HG03196 (cell line): ENCODE measurements around the gene TMEM135.

ENCODE experiments used
- ATAC-seq: cut with Tn5 transposase; IDR thresholded peaks from one replicate; pipeline ENCODE4 v1.9.1; 2021; ENCODE audit not compliant: unreplicated experiment

TMEM135 gene

DNA sequence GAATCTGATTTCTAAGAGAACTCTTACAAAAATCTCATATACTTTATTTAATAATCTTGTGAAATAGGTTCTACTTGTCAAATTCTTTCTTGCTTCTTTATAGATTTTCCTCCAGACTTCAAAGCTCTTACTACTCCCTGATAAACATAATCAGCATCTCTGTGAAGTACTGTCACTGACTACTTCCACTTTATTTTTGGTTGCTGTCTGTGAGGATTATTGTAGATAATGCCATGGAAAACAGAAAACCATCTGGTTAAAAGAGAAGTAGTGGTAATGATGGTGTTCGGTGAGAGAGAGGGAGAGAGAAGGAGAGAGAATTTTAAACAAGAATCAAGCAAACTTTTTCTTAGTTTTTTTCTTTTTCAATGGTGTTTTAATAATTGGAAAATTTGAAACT, 152.3 kb downstream of the TMEM135 start:
- no peak for ATAC-seq

DNA sequence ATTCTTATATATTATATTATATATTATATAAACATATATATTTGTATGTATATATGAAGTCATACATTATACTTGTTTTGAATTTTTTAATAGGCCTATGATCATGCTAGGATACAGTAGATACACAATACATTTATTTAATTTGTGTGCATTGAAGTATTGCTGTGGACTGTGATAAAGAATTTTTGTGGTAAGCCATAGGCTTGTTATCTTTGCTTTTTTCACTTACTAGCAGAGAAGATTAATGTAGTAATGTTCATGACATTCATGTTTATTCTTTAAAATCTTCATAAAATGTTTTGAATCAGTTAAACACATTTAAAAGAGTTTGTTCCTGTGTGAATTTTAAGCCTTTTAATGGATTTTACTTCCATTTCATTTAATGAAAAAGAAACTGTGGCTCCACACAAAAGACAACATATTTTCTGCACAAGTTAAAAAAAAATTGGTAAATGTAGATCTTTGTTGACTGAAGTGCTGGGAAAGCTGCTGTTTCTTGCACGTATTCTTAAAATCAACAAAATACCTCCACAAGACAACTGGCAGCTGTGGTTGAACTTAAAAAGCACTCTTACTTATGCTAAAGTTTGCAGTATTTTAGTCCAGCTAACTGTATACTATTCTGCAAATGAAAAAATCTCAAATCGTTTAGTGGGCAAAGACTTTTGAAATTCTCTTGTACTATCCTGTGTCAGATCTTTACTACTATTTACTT, 156.2 kb downstream of the TMEM135 start:
- ATAC-seq, result no peak

DNA sequence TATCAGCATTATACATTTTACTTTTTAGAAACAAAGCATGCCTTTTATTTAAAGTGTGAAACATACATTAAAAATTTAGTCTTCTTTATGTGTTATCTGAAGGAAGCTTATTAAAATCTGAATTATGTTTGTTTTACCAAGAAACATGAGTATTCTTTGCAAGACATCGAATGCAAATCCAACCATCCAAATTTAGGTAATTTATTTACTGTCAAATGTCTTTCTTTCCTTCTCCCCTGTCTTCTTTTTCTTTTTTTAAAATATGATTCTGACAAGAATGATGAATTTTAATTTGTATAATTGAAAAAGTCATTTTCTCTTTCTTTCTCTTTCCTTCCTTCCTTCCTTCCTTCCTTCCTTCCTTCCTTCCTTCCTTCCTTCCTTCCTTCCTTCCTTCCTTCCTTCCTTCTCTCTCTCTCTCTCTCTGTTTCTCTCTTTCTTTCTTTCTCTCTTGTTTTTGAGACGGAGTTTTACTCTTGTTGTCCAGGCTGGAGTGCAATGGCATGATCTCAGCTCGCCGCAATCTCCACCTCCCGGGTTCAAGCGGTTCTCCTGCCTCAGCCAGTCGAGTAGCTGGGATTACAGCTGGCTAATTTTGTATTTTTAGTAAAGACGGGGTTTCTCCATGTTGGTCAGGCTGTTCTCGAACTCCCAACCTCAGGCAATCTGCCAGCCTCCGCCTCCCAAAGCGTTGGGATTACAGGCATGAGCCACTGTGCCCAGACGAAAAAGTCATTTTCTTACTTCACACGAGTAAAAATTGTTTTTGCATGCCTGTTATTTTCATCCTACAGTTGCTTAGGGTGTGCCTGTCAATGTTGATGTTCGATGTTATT, 157.5 kb downstream of the TMEM135 start:
- no peak for ATAC-seq

DNA sequence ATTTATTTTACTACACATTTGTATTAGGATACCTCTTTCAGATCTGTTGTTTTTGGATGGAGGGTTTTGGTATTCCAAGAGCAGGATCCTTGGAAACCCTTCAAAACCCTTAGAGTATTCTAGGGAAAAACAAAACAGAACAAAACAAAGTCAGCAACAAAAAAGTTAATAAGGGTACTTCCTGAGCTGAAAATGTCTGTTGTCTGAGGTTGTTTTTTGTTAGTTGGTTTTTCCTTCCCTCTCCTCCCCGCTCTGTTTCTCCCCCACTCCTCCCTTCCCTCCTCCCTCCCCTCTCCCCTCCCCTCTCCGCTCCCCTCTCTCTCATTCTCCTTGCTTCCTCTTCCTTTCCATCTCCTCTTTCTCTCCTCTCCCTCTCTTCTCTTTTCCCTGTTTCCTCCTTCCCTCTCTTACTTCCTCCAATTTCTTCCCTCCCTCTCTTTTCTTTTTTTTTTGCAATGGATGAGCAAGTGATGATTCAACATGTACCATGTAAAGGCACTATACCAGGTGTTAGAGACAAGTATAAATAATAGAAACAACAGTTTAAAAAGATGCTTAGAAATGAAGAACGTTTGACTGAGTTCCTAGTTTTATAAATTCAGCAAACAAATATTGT, 160.6 kb downstream of the TMEM135 start:
- no peak for ATAC-seq

DNA sequence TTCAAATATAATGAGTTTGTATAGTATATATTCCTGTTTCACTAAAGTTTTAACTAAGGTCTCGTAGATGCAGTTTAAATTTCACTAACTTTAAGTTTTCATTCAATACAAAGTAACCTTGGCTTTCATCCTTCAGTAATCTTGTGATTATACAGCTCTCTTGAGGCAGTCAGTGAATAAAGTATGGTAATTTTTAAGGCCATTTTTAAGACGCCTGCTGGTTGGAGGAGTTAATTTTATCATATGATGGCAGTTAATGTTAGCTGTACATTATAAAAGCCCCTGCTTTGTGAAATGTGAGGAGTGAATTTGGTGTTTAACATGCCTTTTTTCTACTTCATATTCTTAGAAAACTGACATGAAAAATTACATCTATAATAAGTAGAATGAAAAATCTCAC, 163.6 kb downstream of the TMEM135 start:
- no peak for ATAC-seq

DNA sequence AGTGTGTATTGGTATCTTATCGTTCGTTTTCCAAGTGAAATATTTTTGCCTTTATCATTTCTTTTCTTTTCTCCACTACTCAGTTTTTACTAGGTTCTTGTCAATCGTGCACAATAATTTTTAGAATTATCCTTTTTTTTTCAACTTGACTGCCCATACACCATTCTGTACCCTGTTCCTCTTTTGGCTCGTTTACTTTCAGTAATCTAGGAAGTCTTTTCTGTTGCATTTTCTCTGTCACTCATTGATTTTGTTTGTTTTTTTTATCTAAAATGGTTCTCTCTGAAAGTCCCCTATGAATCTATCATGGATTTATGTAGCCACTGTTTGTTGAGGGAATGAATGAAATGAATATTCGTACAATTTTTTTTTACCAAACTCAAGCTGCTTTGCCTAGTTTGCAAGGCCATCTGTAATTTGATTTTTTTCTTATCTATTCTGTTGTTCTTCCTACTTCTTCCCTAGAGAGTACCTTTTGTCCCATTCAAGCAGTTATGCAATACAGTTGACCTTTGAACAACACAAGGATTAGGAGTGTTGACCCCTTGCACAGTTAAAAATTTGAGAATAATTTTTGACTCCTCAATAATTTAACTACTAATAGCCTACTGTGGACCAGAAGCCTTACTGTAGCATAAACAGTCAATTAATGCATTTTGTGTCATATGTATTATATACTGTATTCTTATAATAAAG, 166.3 kb downstream of the TMEM135 start:
- no peak for ATAC-seq

DNA sequence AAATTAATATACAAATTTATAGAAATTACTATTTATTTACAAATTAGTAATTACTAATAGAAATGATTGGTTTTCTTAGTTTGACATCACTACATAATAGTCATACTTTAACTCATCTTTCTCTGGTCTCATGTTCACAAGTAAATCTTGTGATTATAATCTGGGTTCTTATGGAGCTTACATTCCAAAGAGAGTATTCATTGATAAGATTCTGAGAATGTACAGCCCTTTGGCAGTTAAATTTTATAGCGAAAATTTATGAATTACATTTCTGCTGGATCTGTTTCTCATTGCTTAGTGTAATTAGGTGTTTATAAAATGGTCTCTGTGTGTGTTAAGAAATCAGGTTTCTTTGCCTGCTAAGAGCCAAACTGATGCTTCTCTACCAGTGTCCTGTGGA, 175.2 kb downstream of the TMEM135 start:
- no peak for ATAC-seq

DNA sequence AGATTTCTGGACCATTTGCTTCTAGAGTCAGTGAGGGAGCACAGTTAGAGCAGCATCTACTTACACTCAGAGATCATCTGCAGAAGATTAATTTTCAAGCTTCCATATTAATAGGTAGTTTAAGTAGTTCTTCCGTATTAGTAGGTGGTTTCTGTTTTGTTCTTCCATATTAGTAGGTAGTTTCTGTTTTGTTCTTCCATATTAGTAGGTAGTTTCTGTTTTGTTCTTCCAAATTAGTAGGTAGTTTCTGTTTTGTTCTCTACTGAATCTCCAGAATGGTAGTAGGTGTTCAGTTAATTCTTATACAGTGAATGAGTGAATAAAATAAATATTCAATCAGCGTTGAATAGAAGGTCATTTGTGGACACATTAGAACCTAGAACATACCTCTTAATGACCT, 175.7 kb downstream of the TMEM135 start:
- ATAC-seq, result no peak

DNA sequence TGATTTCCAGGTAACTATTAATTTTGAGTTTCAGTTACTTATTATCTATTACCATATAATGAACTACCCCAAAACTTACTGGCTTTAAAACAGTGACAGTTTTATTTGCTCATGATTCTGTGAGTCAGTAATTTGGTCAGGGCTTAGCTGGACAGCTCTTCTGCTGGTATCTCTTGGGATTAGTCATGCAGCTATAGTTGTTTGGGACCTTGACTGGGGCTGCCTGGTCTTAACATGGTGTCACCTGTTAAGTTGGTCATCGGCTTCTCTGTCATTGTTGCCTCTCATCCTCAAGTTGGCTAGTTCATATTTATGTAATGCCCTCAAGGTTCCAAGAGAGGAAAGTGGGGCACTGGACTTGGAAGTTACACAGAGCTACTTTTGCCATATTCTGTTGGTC, 177.5 kb downstream of the TMEM135 start:
- no peak for ATAC-seq

DNA sequence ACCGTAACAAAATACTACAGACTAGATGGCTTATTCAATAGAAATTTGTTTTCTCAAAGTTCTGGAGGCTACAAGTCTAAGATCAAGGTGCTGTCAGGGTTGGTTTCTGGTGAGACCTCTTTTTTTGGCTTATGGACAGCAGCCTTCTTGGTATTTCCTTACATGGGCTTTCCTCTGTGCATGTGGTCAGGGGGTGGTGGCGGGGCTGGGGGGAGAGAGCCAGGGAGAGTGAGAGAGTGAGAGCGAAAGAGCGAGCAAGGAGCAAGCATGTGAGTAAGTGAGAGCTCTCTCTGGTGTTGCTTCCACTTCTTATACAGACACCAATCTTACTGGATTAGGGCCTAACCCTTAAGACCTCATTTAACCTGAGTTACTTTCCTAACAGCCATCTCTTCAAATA, 181.5 kb downstream of the TMEM135 start:
- ATAC-seq, result no peak

DNA sequence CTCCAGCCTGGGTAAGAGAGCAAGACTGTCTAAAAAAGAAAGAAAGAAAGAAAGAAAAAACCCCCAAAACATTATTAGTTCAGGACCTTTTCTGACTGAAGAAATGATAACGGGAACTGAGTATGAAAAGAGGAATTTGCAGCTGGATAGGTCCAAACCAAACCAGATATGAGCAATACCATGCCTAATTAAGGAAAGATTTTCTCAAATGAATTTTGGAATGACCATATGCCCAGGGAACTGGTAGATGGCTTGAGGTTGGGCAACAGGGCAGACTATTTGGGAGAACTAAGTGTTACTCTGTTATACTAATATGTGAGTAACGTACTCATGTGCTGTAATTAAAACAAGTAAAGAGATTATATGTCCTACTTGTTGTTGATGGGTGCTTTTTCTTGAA, 186.1 kb downstream of the TMEM135 start:
- no peak for ATAC-seq

DNA sequence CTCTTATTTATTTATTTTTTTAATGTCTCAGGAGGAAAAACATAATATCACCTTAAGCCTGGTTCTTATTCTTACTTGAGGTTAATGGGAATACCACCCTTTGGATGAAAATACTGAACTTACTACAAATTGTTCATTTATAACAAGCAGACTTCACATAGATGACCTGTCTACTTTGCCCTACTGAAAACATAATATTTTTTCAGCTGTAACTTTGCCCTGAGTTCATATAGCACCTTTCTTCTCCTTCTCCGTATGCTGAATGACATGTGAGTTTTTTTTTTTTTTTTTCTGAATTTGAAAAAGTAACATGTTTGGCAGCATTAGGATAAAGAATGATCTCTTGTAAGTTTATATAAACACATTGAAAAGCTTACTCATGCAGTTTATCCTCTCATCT, 186.8 kb downstream of the TMEM135 start:
- no peak for ATAC-seq

DNA sequence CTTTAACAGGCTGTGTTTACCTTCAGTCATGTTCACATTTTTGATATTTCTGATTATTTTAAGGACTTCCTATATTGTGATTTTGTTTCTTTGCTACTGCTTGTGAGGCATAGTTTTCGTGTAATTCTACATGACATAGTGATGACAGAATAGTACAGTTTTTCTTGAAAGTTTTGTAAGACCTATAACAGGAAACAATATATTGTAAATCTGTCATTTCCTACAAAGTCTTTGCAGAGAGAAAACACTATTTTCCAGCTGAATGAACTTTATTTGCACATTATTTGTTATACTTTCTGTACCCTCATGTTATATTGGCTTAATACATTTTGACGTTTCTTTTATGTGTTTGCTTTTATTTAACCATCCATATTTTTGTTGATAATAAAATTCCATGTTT, 191.1 kb downstream of the TMEM135 start:
- ATAC-seq, result no peak

DNA sequence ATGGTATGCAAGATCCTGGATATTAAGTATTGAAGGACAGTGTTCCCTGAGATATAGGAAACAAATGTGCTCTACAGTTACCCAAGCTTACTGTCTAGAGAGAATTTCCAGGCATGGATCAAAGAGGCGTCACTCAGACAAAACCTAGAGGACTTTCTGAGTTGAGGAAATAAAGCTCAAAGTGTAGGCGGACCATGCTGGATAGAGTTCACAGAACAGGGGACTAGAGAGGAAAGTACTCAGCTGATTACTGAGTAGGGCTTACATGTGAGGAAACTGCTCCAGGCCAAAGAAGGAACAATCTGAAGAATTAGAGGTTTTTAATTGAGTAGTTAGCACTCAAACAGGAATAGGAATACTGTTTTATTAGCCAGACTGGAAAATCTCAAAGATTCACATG, 193.3 kb downstream of the TMEM135 start:
- no peak for ATAC-seq

DNA sequence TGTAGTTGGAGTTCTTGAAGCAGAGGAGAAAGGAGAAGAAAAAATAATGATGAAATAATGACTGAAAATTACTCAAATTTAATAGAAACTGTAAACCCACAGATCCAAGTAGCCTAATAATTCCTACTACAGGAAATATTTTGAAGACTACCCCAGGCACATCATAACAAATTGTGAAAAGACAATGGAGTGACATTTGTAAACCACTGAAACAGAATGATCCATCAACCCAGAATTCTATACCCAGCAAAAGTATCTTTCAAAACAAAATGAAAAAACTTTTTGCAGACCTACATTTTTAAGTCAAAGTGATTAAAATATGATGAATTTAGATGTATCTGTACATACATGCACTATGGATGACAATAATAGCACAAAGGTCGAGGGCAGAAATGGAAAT, 194.6 kb downstream of the TMEM135 start:
- ATAC-seq, result no peak

DNA sequence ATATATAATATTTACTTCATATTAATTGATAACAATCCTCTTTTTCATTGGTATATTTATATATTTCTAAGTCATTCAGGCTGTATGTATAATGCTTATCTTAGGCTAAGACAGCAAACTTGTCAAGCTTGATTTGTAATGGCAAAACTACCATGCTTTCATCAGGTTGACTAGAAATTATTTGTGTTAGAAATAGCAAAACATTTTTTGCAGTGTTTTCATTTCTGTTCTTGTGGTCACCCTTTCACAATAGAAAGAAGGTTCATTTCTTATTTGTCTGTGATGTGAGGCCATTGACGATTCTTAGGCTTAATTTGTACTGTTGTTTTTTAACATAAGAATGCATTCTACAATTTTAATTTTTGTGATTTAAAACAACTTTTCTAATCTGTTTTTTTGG, 197.6 kb downstream of the TMEM135 start:
- no peak for ATAC-seq

DNA sequence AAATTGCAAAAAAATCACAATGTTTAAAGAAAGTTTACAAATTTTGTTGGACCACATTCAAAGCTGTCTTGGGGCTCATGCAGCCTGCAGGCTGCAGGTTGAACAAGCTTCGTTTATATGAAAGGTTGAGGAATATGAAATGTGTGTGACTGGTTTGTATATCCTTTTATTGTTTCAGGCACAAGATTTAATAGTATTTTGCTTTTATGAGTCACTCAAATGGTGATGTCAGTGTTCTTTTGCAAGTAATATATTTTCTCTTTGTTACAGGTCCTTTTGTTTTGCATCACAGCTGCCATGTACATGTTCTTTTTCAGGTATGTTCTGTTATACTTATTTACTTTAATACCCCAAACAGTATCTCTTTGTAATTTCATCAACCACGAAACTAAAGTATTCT, 198.6 kb downstream of the TMEM135 start:
- ATAC-seq, result no peak

DNA sequence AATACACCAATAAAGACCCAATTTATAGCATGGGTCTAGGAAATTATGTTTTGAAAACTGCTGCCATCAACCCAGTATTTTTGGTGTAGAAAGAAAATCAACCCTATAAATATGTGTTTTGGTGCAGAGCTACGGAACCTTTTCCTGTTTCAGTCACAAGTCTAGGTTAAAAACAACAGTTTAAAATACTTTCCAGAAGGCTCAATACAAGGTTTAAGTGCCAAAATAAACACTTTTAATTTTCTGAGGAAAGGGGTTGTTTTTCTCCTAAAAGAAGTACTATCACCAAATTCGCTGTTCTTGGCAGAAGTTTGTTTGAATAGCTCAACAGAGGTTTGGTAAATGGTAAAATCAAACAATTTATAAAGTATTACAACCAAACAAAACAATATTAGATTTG, 201.3 kb downstream of the TMEM135 start:
- no peak for ATAC-seq

DNA sequence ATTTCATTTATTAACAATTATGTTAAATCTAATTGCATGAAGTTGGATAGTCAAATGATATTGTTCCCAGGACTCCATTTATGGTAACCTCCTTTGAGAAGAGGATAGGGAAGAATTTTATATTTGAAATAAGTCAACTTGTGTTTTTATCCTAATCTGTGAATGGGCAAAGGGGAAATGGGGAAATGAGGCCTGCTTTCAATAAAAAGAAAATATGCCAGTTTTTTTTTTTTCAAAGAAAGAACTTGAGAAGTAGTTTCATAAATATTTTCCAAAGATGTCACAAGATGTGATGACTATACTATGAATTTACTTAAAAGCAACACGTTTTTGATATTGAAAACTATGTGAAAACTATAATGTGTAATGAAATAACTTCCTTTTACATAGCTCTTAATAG, 201.8 kb downstream of the TMEM135 start:
- no peak for ATAC-seq

DNA sequence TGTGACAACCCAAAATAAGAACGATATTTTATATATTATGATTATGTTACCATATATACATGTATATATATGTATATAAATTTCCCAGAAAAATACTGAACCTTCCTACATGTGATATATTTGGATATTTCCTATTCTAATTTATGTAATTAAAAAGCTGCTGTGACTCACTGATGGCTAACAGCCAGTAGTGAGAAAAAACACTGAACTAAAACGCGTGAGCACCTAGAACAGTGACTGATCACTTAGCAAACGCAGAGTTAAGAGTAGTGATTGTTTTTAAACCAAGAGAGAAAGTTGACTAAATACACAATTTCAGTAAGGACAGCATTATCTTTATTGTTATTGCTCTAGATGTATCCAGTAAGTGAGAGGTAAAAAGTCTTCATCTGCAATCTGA, 213.8 kb downstream of the TMEM135 start:
- no peak for ATAC-seq

DNA sequence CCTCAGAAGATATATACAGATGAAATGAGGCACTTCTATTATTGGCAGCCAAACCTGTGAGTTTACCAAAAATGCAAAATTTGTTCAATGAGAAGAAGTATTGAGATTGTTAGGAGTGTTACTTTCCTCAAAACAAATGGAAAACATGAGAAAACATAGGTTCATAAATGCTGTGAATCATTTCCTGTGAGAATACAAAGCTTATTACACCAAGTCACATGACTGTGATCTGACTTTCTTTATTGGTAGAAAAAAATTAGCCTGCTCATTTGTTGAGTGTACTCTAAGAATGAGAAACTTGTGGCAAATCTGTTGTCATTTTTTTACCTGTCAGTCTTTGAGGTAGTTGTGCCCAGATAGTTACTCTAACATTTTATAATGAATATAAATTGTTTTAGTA, 215.1 kb downstream of the TMEM135 start:
- no peak for ATAC-seq

DNA sequence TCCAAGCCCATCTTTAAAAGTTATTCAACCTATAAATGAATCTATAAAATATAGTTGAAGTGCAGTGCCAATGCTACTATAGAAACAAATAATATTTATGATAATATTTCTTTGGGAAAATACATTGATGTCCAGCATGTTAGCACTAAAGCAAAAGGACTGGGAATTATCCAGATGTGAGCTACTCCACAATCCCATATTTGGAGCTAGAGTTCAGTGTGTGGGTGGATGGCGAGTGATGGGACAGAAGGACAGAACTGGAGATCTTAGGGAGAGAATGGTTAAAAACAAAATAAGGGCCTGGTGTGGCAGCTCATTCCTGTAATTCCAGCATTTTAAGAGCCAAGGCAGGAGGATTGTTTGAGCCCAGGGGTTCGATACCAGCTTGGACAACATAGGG, 216.8 kb downstream of the TMEM135 start:
- ATAC-seq, result no peak
